ENCODE measurements around the gene NBPF15.
"Not testable (repeated sequence)": the region's sequence is repeated elsewhere in the genome, so short reads cannot be mapped to it uniquely, and the experiment has no call there.

DNA sequence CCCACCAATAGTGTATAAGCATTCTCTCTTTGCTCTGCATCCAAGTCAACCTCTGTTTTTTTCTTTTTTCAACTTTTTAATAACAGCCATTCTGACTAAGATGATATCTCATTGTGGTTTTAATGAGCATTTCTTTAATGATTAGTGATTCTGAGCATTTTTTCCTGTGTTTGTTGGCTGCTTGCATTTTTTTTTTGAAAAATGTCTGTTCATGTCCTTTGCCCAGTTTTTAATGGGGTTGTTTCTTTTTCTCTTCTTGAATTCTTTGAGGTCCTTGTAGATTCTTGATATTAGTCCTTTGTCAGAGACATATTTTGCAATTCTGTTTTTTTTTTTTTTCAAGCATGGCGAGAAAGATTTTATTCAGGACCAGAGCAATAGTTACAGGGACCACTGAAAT lies 35.0 kb upstream of the NBPF15 start:
- TF ChIP-seq, protein P1, sequence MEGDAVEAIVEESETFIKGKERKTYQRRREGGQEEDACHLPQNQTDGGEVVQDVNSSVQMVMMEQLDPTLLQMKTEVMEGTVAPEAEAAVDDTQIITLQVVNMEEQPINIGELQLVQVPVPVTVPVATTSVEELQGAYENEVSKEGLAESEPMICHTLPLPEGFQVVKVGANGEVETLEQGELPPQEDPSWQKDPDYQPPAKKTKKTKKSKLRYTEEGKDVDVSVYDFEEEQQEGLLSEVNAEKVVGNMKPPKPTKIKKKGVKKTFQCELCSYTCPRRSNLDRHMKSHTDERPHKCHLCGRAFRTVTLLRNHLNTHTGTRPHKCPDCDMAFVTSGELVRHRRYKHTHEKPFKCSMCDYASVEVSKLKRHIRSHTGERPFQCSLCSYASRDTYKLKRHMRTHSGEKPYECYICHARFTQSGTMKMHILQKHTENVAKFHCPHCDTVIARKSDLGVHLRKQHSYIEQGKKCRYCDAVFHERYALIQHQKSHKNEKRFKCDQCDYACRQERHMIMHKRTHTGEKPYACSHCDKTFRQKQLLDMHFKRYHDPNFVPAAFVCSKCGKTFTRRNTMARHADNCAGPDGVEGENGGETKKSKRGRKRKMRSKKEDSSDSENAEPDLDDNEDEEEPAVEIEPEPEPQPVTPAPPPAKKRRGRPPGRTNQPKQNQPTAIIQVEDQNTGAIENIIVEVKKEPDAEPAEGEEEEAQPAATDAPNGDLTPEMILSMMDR (conservative IDR thresholded peaks at IDR 0.05), result not testable (repeated sequence)
- TF ChIP-seq ZFX (IDR thresholded peaks at IDR 0.05), result not testable (repeated sequence)
